ENCODE data around the gene SLC26A2. TPM values are rescaled to one million over a fixed set of nuclear protein-coding genes. Genes with fewer than 3 reads are reported as not detected.

SLC26A2 gene
- total RNA-seq, 1 donor from 2014 or later, result 48.1 TPM

DNA sequence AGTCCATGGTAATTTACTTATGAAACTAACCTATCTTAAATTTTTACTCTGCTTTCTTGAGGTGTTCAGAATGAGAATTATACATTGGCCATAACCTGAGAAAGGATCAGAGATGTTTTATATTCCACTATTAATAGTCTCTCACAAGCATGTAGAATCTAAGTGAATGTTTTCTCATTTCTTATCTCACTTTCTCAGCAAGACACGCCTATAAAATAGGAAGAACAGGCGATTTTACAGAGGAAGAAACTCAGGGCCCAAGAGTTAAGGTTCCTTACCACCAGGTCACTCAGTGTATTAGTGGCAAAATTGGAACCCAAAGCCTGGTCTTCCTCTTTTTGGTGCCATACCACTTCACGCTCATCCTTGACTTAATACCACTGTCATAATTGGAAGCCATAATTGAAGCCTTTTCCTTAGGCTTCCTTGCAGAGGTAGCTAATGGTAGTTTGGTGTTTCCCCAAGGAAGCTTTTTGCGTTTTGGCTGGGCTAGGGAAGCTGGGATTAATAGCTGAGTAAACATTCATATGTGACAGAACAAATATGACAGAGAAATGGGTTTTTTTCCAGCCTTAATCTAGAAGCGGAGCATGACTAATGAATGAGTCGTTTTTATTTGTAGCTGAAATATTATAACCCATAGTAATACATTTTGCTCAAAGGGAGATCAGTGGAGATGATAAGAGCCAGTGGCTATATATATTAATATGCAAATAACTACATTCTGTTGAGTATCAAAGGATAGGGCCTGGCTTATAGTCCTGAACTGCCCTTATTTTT lies 56.9 kb downstream of the SLC26A2 start:
- no peak overlapping the region for H3K4me3 Mint-ChIP-seq (ENCODE audit: unreplicated experiment)
- H3K9me3 Mint-ChIP-seq (ENCODE audit: low read depth), result peaks cover 12% of the 10 kb centered on the region
- H3K27me3 Mint-ChIP-seq (ENCODE audit: low read depth), result no peaks in the 10 kb centered on the region
- TF ChIP-seq CTCF (IDR thresholded peaks at IDR 0.05), result no peak
- peaks cover 58% of the 10 kb centered on the region for H3K36me3 Mint-ChIP-seq (ENCODE audit: low read depth)
- DNase-seq (ENCODE audit: low spot score), result no peak
- peaks cover 43% of the 10 kb centered on the region for H3K4me1 Mint-ChIP-seq (ENCODE audit: low read depth)
- no peak overlapping the region for H3K27ac Mint-ChIP-seq (ENCODE audit: unreplicated experiment)

DNA sequence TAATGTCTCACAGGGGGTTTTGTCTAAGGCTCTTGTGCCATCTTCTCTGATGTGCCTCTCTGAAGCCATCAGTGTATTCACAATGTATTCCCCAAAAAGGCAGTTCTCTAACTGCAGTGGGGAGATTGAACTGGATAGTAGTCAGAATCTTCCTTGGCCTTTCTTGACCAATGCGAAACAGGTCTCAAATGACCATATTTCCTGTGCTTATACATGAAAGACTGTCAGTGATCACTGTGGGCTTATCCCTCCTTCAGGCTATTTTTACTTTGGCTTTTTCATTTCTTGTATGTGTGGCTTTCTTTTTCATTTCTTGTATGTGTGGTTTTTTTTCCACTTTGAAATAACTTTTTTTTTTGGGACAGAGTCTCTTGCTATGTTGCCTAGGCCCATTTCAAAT lies 59.7 kb downstream of the SLC26A2 start:
- Mint-ChIP-seq H3K27me3 (ENCODE audit: low read depth) (no peaks in the 10 kb centered on the region), H3K4me1 (ENCODE audit: low read depth) (peaks cover 50% of the 10 kb centered on the region), H3K36me3 (ENCODE audit: low read depth) (peaks cover 41% of the 10 kb centered on the region), H3K9me3 (ENCODE audit: low read depth) (peaks cover 10% of the 10 kb centered on the region), H3K4me3 (ENCODE audit: unreplicated experiment) (no peak overlapping the region), H3K27ac (ENCODE audit: unreplicated experiment) (peak overlapping the region; percentile 12)
- no peak for TF ChIP-seq CTCF (IDR thresholded peaks at IDR 0.05)
- no peak for DNase-seq (ENCODE audit: low spot score)

DNA sequence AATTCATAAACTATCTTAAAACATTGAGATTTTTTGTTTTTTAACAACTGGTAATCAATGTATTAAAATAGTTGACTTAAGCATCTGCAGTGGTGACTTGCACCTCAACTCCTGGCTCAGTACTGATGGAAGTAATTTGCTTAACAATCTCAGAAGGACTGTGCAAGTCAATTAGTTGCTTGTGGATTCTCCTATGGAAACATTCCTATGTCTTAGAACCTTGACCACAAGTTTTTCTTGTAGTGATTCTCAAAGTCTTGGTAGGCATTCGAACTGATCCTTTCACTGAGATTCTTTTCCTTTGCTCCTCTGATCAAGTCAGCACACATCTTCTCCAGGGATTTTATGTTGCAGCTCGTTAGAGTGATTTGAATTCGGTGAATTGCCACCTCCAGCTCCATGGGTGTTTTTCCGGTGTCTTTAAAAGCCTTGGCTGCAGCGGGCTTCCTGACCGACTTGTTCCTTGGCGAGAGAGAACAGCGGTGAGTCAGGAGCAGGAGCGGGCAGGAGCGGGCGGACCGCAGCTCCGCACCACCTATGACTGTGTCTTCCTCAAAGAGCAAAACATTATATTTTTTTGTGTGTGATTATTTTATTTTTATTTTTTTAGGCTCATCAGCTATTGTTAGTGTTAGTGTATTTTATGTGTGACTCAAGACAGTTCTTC lies 61.1 kb downstream of the SLC26A2 start:
- Mint-ChIP-seq H3K27me3 (ENCODE audit: low read depth) (no peaks in the 10 kb centered on the region), H3K36me3 (ENCODE audit: low read depth) (peaks cover 34% of the 10 kb centered on the region), H3K9me3 (ENCODE audit: low read depth) (peaks cover 2% of the 10 kb centered on the region), H3K27ac (ENCODE audit: unreplicated experiment) (peak overlapping the region; percentile 73), H3K4me3 (ENCODE audit: unreplicated experiment) (no peak overlapping the region), H3K4me1 (ENCODE audit: low read depth) (peaks cover 50% of the 10 kb centered on the region)
- no peak for DNase-seq (ENCODE audit: low spot score)
- TF ChIP-seq CTCF (IDR thresholded peaks at IDR 0.05), result no peak

- H3K4me1 Mint-ChIP-seq (ENCODE audit: low read depth), result peaks cover 48% of the 10 kb centered on the region
- DNase-seq (ENCODE audit: low spot score), result no peak
- H3K36me3 Mint-ChIP-seq (ENCODE audit: low read depth), result peaks cover 36% of the 10 kb centered on the region
- no peak for TF ChIP-seq CTCF (IDR thresholded peaks at IDR 0.05)
- H3K4me3 Mint-ChIP-seq (ENCODE audit: unreplicated experiment), result no peak overlapping the region
- no peaks in the 10 kb centered on the region for H3K27me3 Mint-ChIP-seq (ENCODE audit: low read depth)
- peak overlapping the region; percentile 73 for H3K27ac Mint-ChIP-seq (ENCODE audit: unreplicated experiment)
- no peaks in the 10 kb centered on the region for H3K9me3 Mint-ChIP-seq (ENCODE audit: low read depth)
These were observed 61.6 kb downstream of the SLC26A2 start for GRCh38 chr5:150022158-150022531.

GRCh38 chr5:150022681-150023080 lies 62.1 kb downstream of the SLC26A2 start:
- no peak overlapping the region for H3K4me3 Mint-ChIP-seq (ENCODE audit: unreplicated experiment)
- peaks cover 42% of the 10 kb centered on the region for H3K4me1 Mint-ChIP-seq (ENCODE audit: low read depth)
- H3K36me3 Mint-ChIP-seq (ENCODE audit: low read depth), result peaks cover 36% of the 10 kb centered on the region
- peak overlapping the region; percentile 53 for H3K27ac Mint-ChIP-seq (ENCODE audit: unreplicated experiment)
- no peak for DNase-seq (ENCODE audit: low spot score)
- no peaks in the 10 kb centered on the region for H3K9me3 Mint-ChIP-seq (ENCODE audit: low read depth)
- H3K27me3 Mint-ChIP-seq (ENCODE audit: low read depth), result no peaks in the 10 kb centered on the region
- TF ChIP-seq CTCF (IDR thresholded peaks at IDR 0.05), result no peak
